ENCODE results near the gene MSRB1. TPM values are rescaled to one million over a fixed set of nuclear protein-coding genes. Genes with fewer than 3 reads are reported as not detected.
A peak's percentile ranks its signal among the peaks of the same experiment; 100 is the strongest.

Gene MSRB1
- total RNA-seq, 1 donor from 2014 or later: 11.9 TPM

DNA sequence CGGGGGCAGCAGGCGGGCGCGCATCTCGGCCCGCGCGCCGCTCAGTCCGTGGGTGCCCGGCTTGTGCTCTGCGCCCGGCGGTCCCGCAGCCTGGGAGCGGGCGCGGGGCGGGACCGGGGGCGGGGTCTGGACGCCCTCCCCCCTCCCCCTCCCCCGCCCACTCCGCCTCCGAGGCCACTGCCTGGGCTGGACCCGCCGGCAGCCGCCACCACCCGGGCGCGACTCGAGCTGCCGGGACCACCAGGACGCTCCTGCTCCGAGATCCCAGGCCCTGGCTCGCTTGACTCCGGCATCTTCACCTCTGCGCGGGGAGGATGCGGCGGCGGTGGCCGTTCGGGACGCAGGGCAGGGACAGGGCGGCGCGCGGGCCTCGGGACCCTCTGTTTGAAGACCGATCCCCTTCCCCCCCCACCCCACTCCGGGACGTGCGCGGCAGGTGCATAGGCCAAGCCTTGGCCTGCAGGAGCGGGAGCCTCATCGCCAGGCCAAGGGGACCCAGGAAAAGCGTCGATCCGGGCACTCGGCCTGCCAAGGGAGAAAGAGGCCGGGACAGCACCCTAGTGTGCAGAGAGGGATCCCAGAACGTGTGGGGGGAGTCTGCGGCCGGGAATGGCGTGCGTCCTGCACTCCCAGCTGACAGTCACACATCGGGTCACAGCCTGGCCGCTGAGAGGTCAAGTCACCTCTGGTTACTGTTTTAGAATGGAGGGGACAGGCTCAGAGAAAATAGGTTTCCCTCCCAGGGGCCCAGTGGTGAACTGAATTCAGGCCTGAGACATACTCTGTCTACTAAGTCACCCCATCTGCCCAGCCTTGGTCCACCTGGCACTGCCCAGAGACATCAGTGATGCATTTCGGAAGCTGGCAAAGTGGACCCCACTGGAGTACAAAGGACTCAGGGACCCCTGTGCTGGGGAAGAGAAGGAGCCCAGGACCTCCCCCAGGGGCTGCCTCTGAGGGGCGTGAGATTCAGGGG, 24.4 kb downstream of the MSRB1 start, which contains the start of gene HS3ST6:
Gene HS3ST6 (minus strand): TSS at position 65 of the 976 bp plus-strand sequence. CDS start 92 bp downstream, outside the sequence.
- DNase-seq (ENCODE audit: low read depth in 2 of 2): no peak

DNA sequence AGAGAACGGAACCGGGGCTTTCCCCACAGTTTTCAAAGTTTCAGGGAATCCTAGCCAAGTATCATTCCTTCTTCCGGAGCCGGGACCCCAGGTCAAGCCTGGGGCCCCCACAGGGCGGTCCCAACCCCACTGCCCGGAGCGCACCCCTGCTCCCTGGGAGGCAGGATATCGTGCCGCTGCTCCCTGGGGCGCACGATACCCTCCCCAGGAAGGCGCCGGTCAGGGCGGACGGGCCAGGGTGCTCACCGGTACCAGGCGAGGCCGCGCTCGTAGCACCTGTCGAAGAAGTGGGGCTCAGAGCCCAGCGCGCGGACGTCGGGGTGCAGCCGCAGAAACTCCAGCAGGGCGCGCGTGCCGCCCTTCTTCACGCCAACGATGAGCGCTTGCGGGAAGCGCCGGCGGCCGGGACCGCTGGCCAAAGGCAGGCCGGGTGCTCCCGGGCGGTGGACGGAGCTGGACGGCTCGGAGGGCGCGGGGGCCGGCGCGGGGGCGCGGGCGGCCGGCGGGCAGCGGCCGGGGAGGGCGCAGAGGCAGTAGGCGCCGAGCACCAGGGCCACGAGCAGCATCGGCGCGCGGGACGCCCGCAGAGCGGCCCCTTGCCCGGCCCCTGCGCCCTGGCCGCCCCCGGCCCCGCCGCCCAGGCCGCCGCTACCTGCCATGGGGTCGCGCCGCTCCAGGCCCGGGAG, 25.2 kb downstream of the MSRB1 start:
- DNase-seq (ENCODE audit: low read depth in 2 of 2): no peak

DNA sequence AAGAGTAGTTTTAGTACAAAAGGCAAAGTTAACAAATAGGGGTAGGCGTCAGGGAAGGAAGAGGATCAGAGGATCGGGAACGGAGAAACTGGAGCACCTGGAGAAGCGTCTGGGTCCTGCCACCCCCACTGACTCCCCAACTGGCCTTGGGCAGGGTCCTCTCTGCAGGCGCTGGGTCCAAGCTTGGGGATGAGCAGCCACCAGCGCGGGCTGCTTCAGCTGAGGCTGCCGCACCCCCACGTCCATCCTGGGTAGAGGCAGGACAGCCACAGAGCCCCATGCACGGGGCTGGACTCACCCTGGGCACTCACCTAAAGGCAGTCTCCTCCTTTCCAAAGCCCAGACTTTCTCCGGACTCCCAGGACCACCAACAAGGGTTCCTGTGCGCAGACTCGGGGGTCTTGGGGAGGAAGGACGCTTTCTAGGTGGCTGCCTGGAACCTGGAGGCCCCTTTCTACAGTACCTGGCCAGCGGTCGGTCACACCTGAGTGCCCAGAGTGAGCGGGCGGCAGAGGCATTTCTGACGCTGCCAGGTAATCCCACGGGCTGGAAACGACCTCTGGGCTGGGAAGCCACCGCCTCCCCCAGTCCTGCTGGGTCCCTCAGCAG, 25.8 kb downstream of the MSRB1 start:
- DNase-seq (ENCODE audit: low read depth in 2 of 2): no peak

DNA sequence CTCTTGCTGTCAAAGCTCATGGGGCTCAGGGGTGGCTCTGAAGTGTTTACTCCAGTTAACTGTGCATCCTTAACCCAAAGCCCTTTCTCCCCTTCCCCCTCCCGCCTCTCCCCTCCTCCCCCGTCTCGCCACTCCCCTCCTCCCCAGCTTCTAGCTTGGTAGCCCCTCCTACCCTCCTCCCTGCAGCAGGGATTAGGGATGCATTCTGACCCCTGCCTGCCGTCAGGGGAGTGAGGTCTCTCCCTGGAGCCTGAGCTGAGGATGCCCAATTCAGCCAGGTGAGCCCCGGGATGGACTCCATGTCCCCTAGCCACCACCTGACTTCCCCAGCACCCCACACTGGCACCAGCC, 26.4 kb downstream of the MSRB1 start:
- no peak for DNase-seq (ENCODE audit: low read depth in 2 of 2)

- DNase-seq (ENCODE audit: low read depth in 2 of 2): no peak
These were observed 27.0 kb downstream of the MSRB1 start for GRCh38 chr16:1915732-1916639.

DNA sequence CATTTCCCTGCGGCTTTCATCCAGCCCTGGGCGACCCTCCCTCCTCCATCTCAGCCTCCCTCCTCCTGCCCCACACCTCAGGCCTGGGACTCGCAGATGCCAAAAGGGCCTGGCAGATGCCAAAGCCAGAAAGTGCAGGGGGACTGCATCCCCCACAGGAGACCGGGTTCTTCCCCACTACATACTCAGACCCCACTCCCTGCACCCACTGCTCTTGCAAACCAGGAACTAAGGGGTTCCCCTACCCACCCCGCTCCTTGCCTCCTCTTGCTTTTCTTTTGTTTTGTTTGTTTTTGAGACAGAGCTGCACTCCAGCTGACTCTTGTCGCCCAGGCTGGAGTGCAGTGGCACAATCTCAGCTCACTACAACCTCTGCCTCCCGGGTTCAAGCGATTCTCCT, 28.0 kb downstream of the MSRB1 start:
- no peak for DNase-seq (ENCODE audit: low read depth in 2 of 2)

- DNase-seq (ENCODE audit: low read depth in 2 of 2): no peak
These were observed 28.9 kb downstream of the MSRB1 start for GRCh38 chr16:1914084-1914608.

DNA sequence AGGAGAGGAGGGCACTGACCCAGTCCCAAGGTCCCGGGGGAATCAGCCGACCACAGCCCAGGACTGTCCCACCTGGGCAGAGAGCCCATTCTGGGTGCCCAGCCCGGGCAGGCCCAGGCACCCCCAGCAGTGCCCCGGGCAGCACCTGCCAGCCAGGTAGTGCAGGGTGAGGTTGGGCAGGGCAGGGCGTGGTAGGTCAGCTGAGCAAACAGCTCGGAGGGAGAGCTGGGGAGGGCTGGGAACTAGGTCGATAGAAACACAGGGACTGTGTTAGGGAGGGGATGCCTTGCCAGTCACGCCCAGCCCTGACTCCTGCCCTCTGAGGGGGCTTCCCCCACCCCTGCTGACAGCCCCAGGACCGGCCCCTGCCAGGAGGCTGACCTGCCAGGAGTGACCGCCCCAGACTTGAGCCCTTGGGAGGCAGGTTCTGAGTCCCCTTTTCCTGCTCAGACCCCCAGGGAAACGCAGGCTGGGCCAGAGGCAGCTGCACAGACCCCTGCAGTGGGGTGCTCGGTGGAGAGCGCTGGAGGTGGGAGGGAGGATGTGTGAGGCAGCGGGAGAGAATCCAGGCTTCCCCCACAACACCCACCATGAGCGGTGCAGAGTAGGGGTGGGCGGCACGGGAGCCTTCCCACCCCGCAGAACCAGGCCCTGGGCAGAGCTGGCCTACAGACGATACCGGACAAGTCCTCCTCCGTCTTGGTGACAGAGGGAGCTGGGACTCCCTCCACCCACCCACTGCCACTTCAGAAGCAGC, 29.5 kb downstream of the MSRB1 start:
- no peak for DNase-seq (ENCODE audit: low read depth in 2 of 2)

- no peak for DNase-seq (ENCODE audit: low read depth in 2 of 2)
These were observed 30.8 kb downstream of the MSRB1 start for GRCh38 chr16:1912215-1912543.

GRCh38 chr16:1911467-1912214, 31.4 kb downstream of the MSRB1 start:
- DNase-seq (ENCODE audit: low read depth in 2 of 2): no peak

GRCh38 chr16:1909561-1910231, 33.3 kb downstream of the MSRB1 start:
- DNase-seq (ENCODE audit: low read depth in 2 of 2): no peak

GRCh38 chr16:1908983-1909382, 34.0 kb downstream of the MSRB1 start:
- no peak for DNase-seq (ENCODE audit: low read depth in 2 of 2)

DNA sequence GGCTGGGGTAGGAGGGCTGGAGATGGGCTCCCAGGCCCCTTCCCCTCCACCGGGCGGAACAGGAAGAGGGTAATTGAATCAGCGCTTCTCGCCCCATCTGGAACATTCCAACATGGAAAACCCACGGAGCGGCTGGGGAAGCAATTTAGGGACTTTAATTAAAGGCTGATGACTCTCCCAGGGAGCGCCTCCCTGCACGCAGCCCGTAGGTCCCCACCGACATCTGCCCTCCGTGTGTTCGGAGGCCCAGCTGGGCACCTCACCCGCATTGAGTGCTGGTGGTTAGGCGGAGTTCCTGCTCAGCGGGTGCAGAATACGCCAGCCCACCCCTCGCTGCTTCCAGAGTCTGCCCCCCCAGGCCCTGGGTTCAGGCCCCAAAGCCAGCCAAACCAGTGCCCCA, 34.8 kb downstream of the MSRB1 start:
- no peak for DNase-seq (ENCODE audit: low read depth in 2 of 2)

DNA sequence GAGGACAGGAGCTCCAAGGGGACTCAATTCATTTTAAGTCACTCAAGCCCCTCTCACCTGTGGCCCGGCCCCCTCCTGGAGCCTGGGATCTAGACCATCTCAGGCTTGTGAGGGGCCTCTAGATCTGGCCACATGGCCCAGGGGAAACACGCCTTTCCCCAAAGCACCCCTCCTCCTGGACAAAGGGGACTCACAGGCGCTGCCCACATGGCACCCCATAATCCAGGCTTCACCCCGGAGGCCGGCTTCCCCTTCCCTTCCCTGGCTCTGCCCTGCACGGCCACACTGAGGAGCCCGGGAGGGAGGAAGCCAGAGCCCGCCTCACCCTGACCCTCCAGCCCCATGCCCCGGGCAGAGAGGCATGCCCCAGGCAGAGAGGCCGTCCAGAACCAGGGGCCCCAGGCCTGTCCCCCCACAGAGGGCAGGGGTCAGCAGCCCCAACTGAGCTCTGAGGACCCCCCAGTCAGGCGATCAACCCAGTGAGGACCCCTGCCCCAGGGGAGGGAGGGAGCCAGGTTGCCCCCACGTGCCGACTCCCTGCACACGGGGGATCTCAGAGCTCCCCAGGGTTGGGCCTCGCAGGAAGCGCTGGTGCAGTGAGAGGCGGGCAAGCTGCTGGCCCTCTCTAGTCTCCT, 35.7 kb downstream of the MSRB1 start:
- DNase-seq (ENCODE audit: low read depth in 2 of 2): no peak

DNA sequence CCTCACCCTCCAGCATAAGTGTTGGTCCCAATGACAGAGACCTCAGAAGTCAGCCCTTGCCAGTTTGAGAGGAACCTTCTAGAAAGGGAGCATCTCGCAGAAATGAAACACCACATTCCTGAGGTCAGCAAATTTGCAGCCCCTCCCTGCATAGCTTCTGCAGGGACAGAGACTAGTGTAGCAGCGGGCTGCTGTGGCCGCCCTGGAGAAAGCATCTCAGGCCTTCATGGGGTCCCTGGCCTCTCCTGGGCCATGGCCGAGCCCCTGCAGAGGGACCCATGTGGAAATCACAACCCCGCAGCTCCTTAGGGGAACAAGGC, 36.2 kb downstream of the MSRB1 start:
- no peak for DNase-seq (ENCODE audit: low read depth in 2 of 2)

- no peak for DNase-seq (ENCODE audit: low read depth in 2 of 2)
These were observed 36.7 kb downstream of the MSRB1 start for GRCh38 chr16:1906055-1906845.

DNA sequence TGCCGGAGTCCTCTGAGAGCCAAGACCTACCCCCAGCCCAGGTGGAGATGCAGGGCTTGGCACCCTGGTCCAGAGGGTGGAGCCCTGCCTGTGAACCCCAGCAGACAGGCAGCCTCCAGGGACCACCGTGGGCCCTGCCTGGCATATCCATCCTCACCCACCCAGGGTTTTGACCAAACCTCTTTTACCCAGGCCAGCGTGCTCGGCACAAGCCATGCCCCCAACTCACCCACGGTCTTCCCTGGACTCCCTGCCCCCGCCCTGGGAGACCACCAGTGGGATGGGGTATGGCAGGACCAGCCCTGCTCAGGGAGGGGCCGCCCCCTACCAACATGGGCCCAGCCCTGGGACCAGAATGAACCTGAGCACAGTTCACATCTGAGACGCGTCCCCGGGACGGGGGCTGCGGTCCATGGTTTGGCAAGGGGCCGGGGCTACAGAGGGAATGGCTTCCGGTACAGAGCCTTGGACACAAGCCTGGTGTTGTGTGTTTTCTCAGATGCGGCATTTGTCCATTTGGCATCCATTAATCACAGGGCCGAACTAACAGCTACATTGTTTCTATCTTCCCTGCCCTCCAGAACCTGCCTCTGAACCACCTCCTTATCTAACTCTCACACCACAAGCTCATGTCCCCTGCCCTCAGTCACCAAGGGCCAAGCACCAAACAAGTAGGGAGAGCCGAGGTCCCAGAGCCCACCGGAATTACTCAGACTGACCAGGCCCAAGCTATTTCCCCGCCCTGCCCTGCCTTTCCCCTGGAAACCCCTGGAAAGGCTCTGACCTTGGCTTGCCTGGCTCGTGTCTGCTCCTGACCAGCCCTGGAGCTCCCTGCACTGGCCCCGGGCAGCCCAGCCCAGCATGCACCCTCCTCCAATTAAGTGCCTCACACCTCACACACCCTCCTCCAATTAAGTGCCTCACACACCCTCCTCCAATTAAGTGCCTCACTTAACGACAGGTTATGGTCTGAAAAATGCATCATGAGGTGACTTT, 38.9 kb downstream of the MSRB1 start:
- DNase-seq (ENCODE audit: low read depth in 2 of 2): peak in 1 of 2 donors; percentile 38
